Activated T-cell treated with anti-CD3 and anti-CD28 coated beads for 24 hours (primary cell): ENCODE data around the gene SLC32A1.
A peak's percentile ranks its signal among the peaks of the same experiment; 100 is the strongest.

ENCODE experiments used
- DNase-seq: peaks from one replicate; pipeline ENCODE4 v3.0.0-alpha.2; 2020; ENCODE audit warnings: low read depth

Gene SLC32A1

GRCh38 chr20:38725931-38726803 lies 1.9 kb downstream of the SLC32A1 start:
- no peak for DNase-seq

- peak; percentile 48 for DNase-seq
These were observed 2.7 kb downstream of the SLC32A1 start for GRCh38 chr20:38726804-38727606.

- DNase-seq = no peak
These were observed 3.4 kb downstream of the SLC32A1 start for GRCh38 chr20:38727607-38728190.

GRCh38 chr20:38728191-38728781 lies 4.0 kb downstream of the SLC32A1 start:
- no peak for DNase-seq

DNA sequence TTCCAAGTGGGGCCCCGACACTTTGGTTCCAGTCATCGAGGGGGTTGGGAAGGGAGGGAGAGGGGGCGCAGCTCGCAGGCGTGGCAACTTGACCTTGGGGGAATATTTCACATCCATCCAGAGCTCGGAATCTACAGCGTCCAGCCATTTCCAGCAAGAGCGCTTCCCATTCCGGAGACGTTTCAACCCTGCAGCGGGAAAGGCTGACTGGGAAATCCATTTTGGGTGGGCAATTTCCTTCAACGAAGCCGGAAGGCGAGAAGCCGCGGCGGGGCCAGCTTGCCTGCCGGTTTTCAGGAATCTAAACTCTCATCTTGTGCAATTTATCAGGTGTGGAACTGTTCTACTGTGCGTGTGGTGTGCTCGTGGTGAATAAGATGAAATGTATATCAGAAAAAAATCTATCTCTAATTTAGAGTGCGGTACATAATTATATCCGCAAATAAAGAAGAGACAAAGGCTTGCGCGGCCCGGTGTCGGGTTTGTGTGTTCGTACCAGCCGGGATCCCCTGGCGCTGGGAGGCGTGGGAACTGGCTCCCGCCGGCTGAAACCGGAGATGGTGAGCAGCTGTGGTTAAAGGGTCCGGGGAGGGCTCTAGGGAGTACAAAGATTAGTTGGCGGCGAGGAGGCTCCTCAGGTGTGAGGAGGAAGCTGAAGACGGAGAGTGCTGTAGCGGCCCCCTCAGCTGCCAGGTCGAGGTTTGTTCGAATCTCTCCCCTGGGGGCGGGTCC lies 4.8 kb downstream of the SLC32A1 start:
- DNase-seq = no peak

GRCh38 chr20:38729767-38730166 lies 5.5 kb downstream of the SLC32A1 start:
- no peak for DNase-seq

GRCh38 chr20:38730167-38730988 lies 6.1 kb downstream of the SLC32A1 start:
- DNase-seq = no peak

DNA sequence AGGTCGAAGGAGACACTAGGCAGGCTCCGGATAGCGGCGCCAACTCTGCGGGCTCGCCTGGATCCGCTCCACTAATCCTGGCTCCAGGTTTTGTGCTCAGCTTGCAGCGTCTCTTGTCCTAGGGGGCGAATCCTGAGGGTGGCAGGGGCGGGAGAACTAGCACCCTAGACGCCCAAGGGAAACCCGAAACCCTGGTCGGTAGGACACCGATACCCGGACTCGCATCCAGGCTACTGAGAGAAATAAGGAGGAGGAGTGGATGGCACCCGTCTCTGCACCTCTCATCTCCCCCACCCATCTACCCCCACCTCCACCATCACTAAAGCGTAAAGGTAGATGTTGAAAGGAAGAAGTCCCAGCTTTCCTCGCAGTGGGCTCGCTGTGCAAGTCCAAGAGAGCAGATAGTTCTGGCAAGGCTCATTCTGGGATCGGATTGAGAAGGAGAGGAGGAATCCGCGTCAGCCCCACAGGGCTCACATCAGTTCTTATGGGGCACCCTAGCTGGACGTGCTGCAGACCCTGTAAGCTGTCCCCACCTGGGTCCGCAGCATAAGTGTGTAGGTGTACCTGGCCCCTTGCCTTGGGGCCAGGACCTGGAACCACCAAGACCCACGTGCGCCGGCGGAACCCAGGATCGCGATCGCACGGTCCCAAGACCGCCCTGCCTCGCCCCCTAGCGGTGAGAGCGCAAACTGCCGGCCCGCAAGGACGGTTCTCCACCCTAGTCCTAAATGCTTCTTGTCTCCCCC lies 6.9 kb downstream of the SLC32A1 start:
- DNase-seq = peak; percentile 66

DNA sequence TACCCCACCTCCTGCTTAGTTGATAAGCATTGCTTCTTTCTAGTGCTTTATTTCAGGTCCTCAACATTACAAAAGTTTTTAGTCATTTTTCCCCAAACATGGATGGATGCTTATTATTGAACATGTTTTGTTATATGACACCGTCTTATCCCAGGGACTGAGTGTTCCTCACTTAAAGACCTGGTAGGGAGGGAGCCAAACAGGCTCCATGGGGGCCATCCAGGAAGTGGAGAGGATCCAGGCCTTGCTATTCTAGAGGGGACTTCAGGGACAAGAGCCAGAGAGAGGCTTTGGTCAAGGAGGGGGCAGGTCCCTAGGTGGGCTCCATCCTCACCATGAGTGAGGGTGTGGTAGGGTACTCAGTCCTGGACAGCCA lies 7.4 kb downstream of the SLC32A1 start:
- no peak for DNase-seq

- DNase-seq = no peak
These were observed 8.7 kb downstream of the SLC32A1 start for GRCh38 chr20:38732981-38733380.

GRCh38 chr20:38735172-38735571 lies 10.9 kb downstream of the SLC32A1 start:
- no peak for DNase-seq

GRCh38 chr20:38737887-38738286 lies 13.6 kb downstream of the SLC32A1 start:
- DNase-seq = no peak

DNA sequence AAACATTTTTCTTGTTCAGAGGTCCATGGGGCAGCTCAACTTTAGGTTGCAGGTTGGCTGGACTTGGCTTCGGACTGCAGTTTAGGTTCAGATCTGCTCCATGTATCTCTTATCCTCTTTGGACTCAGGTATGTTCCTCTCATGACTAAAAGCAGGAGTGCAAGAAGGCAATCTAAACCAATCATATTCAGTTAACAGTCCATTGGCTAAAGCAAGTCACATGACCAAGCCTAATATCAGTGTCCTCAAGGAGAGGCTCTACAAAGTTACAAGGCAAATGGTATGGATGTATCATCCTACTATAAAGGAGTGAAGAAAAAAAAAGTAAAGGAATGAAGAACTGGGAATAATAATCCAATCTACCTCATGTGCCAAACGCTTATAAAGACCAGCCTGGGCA lies 21.5 kb downstream of the SLC32A1 start:
- no peak for DNase-seq

GRCh38 chr20:38747495-38748096 lies 23.3 kb downstream of the SLC32A1 start:
- DNase-seq = no peak

DNA sequence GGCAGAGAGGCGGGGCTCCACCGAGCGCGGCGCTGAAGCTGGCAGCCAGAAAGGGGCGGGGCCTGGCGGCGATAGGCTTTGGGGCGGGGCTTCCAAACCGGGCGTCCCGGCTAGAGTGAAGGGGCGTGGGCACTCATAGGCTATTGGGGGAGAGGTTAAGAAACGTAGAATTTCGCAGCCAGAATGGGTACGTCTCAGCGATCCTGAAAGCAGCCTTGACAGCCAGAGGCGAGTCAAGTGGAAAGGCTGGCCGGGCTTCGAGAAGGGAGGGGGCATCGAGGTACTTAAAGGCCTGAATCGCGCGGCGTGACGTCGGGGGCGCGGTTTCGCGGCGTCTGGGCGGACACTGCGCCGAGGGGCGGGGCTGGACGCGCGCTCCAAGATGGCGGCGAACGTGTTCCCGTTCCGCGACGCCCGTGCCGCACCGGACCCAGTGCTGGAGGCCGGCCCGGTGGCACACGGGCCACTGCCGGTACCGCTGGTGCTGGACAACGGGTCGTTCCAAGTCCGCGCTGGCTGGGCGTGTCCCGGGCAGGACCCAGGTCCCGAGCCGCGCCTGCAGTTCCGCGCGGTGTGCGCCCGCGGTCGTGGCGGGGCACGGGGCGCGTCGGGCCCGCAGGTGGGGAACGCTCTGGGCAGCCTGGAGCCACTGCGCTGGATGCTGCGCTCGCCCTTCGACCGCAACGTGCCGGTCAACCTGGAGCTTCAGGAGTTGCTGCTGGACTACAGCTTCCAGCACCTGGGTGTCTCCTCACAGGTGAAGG lies 24.0 kb downstream of the SLC32A1 start, which contains the start of gene ACTR5:
Gene ACTR5 (plus strand): TSS at position 364 of the 764 bp plus-strand sequence. CDS start 19 bp downstream, at position 383.
- DNase-seq = peak; percentile 97

DNA sequence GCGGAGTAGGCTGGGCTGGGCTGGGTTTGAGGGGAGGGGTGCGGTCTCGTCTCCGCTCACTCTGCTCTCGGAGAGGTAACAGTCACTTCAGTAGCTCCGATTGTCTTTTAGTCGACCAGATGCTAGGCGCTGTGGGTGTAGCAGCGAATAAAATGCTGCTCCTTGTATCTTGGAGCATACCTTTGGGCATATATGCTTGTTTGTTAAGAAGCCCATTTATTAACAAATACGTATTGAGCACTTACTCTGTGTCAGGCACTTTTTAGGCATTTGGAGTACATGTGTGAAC lies 24.5 kb downstream of the SLC32A1 start:
- DNase-seq = peak; percentile 51

- DNase-seq = no peak
These were observed 27.2 kb downstream of the SLC32A1 start for GRCh38 chr20:38751360-38751976.

- DNase-seq = no peak
These were observed 27.7 kb downstream of the SLC32A1 start for GRCh38 chr20:38752029-38752428.

- no peak for DNase-seq
These were observed 30.6 kb downstream of the SLC32A1 start for GRCh38 chr20:38754924-38755323.
